Esophagus (tissue), 2 donors: Measurements from ENCODE around the gene COL5A1. TPM values are rescaled to one million over a fixed set of nuclear protein-coding genes. Genes with fewer than 3 reads are reported as not detected.

Experiments used
- H3K27ac ChIP-seq, 2 donors: one replicate each; pipeline ENCODE4 v1.5.1; 2013; ENCODE audit warnings: low read depth in 2 of 2, mild to moderate bottlenecking in 2 of 2, inconsistent platforms in 1 of 2, low read length in 1 of 2, moderate library complexity in 1 of 2
- H3K27me3 ChIP-seq, 2 donors: one replicate each; pipeline ENCODE4 v1.6.1; 2013; ENCODE audit warnings: low read length in 2 of 2, control low read depth in 1 of 2, mild to moderate bottlenecking in 1 of 2; ENCODE audit not compliant: insufficient read depth in 2 of 2, control insufficient read depth in 1 of 2
- H3K36me3 ChIP-seq, 2 donors: one replicate each; pipeline ENCODE4 v1.6.1; 2013; ENCODE audit warnings: low read length in 1 of 2; ENCODE audit not compliant: control insufficient read depth in 2 of 2, insufficient read depth in 2 of 2
- H3K4me1 ChIP-seq, 2 donors: one replicate each; pipeline ENCODE4 v1.6.1; 2013; ENCODE audit warnings: low read length in 1 of 2; ENCODE audit not compliant: control insufficient read depth in 2 of 2, insufficient read depth in 2 of 2
- H3K4me3 ChIP-seq, 2 donors: one replicate each; pipeline ENCODE4 v1.5.1; 2013; ENCODE audit warnings: low read length in 2 of 2, mild to moderate bottlenecking in 2 of 2, low read depth in 1 of 2, moderate library complexity in 1 of 2
- H3K9me3 ChIP-seq, 2 donors: one replicate each; pipeline ENCODE4 v1.6.1; 2013; ENCODE audit warnings: mild to moderate bottlenecking in 2 of 2, low read depth in 1 of 2, low read length in 1 of 2, moderate library complexity in 1 of 2; ENCODE audit not compliant: control insufficient read depth in 2 of 2, insufficient read depth in 1 of 2
- WGBS, 2 donors: extraction: QIAGEN DNeasy Blood & Tissue Kit; methylation state at CpG; one replicate each; pipeline ENCODE4 v1.1.7; 2013; 5-methylcytosine and 5-hydroxymethylcytosine counted together
- polyA plus RNA-seq, 2 donors: library from polyadenylated mRNA; stranded (reverse); fragments of 200-250 nt; gene quantifications; one replicate each; pipeline ENCODE4 v1.2.3, GENCODE V29; 2013
- donor health status: healthy with polysubstance abuse.
- donor health status: Bipolar disorder and iron deficiency.

The COL5A1 gene
- polyA plus RNA-seq, 2 donors = 3.5 to 7.6 TPM

DNA sequence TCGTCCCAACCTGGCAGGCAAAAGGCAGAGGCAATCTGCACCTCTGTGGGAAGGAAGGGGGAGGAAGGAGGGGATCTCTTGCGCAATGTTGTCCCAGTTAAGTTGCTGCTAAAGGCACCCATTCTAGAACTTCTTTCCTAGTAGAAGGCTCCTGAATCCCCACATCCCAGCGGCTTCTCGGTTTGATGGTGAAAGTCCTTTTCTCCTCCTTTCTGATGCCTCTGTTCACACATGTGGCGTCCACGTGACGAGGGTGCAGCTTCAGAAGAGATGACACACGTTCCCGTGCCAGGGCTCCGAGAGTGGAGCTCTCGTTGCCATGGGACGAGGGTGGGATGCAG, 142.1 kb downstream of the COL5A1 start:
- WGBS, 2 donors = 51 to 69% methylated on average over 12 of the region's 12 CpGs
- no peak overlapping the region for H3K4me3 ChIP-seq
- H3K4me1 ChIP-seq = peaks cover 3% of the 10 kb centered on the region in 2 donors
- H3K27me3 ChIP-seq = no peaks in the 10 kb centered on the region
- peaks cover 0 to under 1% of the 10 kb centered on the region in 2 donors for H3K9me3 ChIP-seq
- H3K36me3 ChIP-seq = no peaks in the 10 kb centered on the region
- H3K27ac ChIP-seq = no peak overlapping the region

- Histone ChIP-seq H3K27me3 (no peaks in the 10 kb centered on the region), H3K4me3 (no peak overlapping the region), H3K9me3 (no peaks in the 10 kb centered on the region), H3K27ac (no peak overlapping the region), H3K36me3 (no peaks in the 10 kb centered on the region), H3K4me1 (no peaks in the 10 kb centered on the region)
- WGBS, 2 donors = 77 to 78% methylated on average over 21 to 23 of the region's 23 CpGs
Measured at GRCh38 chr9:134784577-134785305, 143.1 kb downstream of the COL5A1 start.

DNA sequence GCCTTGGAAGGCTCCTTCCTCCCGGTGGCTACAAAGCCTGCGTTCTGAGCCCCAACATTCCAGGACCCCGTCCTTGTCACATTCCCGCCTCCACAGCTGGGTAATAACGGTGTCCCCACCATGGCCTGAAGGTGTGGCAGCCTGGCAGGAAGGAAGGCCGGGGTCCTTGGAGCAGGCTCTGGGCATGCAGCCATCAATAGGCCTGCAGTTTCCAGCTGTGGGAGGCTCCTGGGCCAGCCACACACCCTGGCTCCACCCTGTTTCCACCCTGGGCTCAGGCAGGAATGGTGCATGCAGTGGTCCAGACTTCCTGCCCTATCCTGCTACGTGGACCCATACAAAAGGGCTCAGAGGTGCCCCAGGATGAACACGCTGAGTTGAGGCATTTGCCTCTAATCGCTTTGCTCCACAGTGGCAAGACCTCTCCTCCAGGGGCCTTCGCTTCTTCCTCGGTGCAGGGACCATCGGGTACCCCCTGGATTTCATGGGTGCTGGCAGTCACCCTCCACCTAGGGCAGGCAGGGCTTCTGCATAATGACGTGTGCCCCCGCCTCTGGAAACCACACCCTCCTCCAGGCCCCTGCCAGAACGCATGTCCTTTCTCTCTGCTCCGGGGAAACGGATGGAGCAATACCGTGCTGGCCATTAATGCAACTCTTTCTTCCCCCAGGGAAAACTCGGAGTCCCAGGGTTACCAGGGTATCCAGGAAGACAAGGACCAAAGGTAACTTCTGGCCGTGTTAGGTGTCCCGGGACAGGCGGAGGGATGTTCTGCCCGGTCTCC, 143.9 kb downstream of the COL5A1 start:
- Histone ChIP-seq H3K36me3 (no peaks in the 10 kb centered on the region), H3K4me3 (no peak overlapping the region), H3K27ac (no peak overlapping the region), H3K4me1 (no peaks in the 10 kb centered on the region), H3K9me3 (no peaks in the 10 kb centered on the region), H3K27me3 (no peaks in the 10 kb centered on the region)
- WGBS, 2 donors = 68 to 71% methylated on average over 23 of the region's 23 CpGs

DNA sequence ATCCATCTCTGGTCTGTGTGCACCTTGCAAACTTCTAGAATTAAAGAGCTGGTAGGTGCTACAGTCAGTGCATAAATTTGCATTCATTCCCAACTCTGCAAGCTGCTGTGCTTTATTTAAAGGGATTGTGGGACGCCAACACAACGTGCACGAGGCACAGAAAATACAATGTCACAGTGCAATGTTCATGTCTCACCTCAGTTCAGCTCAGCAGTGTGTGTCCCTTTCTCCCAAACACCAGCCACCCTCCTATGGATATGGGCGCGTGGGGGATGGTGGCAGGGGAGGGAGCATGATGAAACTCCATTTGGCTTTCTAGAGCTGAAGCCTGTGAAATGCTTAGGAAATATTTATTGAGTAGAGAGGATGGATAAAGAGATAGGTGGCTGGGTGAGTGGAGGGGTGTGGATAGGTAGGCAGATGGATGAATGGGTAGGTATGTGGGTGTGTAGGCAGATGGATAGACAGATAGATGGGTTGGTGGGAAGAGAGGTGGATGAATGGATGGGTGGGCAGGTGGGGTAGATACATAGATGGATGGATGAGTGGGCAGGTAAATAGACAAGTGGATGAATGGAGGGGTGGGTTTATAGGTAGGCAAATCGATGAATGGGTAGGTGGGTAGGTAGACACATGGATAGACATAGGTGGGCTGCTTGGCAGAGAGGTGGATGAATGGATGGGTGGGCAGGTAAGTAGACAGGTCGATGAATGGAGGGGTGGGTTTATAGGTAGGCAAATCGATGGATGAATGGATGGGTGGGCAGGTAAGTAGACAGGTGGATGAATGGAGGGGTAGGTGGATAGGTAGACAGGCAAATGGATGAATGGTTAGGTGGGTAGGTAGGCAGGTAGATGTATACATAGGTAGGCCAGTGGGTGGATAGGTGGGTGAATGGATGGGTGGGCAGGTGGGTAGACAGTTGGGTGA, 146.3 kb downstream of the COL5A1 start:
- WGBS, 2 donors = 80 to 84% methylated on average over 8 of the region's 8 CpGs
- no peak overlapping the region for H3K27ac ChIP-seq
- no peaks in the 10 kb centered on the region for H3K4me1 ChIP-seq
- no peak overlapping the region for H3K4me3 ChIP-seq
- no peaks in the 10 kb centered on the region for H3K9me3 ChIP-seq
- H3K36me3 ChIP-seq = no peaks in the 10 kb centered on the region
- H3K27me3 ChIP-seq = no peaks in the 10 kb centered on the region

- no peak overlapping the region for H3K27ac ChIP-seq
- H3K4me3 ChIP-seq = no peak overlapping the region
- WGBS, 2 donors = 74 to 75% methylated on average over 8 of the region's 8 CpGs
- no peaks in the 10 kb centered on the region for H3K9me3 ChIP-seq
- no peaks in the 10 kb centered on the region for H3K27me3 ChIP-seq
- no peaks in the 10 kb centered on the region for H3K36me3 ChIP-seq
- H3K4me1 ChIP-seq = no peaks in the 10 kb centered on the region
Measured at GRCh38 chr9:134789168-134789567, 147.6 kb downstream of the COL5A1 start.

DNA sequence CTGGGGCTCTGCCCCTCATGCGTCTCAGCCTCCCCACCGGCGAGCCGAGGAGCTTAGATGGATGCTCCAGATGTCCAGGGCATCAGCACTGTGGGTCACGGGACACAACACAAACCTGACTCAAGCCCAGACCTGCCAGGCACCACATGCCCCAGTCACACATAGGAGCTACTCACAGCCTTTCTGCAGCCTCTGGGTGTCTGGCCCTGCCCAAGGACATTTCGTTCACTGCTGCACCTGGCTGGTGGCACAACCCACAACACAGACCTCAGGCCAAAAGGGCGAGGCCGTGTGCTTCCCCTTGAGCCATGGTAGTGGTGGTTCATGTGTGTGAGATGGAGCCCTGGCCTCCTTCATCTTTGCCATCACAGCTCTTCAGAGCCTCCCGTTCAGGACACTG, 149.4 kb downstream of the COL5A1 start:
- no peak overlapping the region for H3K27ac ChIP-seq
- H3K4me3 ChIP-seq = no peak overlapping the region
- peaks cover 0 to 3% of the 10 kb centered on the region in 2 donors for H3K36me3 ChIP-seq
- H3K27me3 ChIP-seq = no peaks in the 10 kb centered on the region
- H3K9me3 ChIP-seq = no peaks in the 10 kb centered on the region
- WGBS, 2 donors = 80 to 82% methylated on average over 9 of the region's 9 CpGs
- H3K4me1 ChIP-seq = no peaks in the 10 kb centered on the region

- no peak overlapping the region for H3K4me3 ChIP-seq
- no peaks in the 10 kb centered on the region for H3K9me3 ChIP-seq
- no peak overlapping the region for H3K27ac ChIP-seq
- H3K36me3 ChIP-seq = peaks cover 0 to 3% of the 10 kb centered on the region in 2 donors
- no peaks in the 10 kb centered on the region for H3K4me1 ChIP-seq
- no peaks in the 10 kb centered on the region for H3K27me3 ChIP-seq
- 49 to 77% methylated on average over 15 to 19 of the region's 21 CpGs for WGBS, 2 donors
Measured at GRCh38 chr9:134792627-134793026, 151.0 kb downstream of the COL5A1 start.

DNA sequence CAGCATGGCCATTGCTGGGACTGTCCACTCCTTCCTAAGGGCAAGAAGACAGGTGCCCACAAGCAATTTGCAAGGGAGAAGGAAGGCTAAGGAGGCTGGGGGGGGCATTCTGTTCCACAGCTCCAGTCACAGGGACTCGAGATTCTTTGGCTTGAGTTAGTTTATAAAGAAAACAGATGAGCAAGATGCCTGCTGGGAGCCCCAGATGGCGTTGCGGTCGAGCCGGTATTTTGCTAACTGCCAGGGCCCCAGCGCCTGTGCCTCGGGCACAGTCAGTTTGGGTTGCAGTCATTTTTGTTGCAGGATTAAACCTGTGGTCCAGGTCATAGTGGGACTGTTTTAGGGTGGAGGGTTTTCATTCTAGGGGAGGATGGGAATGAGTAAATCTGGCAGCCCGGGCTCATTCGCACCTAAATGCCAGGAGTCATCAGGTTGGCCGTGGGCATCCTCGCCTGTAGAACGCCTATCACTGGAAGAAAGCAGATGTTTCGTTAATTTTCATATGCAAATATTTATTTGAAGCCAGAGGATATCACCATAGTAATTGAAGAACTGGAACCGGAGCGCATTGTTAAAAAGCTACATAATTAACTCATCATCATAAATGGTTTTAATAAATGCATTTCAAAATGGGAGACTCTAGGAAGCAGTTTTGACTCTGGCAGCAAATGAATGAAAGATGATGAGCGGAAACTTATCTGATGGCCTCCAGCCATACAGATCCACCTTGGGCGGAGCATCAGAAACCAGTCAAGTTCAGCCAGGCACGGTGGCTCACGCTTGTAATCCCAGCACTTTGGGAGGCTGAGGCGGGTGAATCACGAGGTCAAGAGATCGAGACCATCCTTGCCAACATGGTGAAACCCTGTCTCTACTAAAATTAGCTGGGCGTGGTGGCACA, 151.9 kb downstream of the COL5A1 start:
- Histone ChIP-seq H3K27me3 (no peaks in the 10 kb centered on the region), H3K27ac (no peak overlapping the region), H3K36me3 (peaks cover 0 to 5% of the 10 kb centered on the region in 2 donors), H3K4me3 (no peak overlapping the region), H3K9me3 (no peaks in the 10 kb centered on the region), H3K4me1 (no peaks in the 10 kb centered on the region)
- WGBS, 2 donors = 79 to 81% methylated on average over 23 of the region's 23 CpGs
